Measurements from ENCODE around the gene ZNF79. TPM values are rescaled to one million over a fixed set of nuclear protein-coding genes. Genes with fewer than 3 reads are reported as not detected.

ZNF79 gene
- total RNA-seq, 1 experiment from 2014 or later: 9.0 TPM

- TF ChIP-seq FOXP1 (CRISPR knock-in tag; IDR thresholded peaks at IDR 0.05; ENCODE audit: borderline replicate concordance): no peak
- no peak for TF ChIP-seq GTF2I (CRISPR knock-in tag; conservative IDR thresholded peaks at IDR 0.05)
These were observed 13.1 kb upstream of the ZNF79 start (continued) for GRCh38 chr9:127411122-127411521.

- H3K27ac Mint-ChIP-seq: no peak overlapping the region; the same call in 1 of the 2 replicates
- TF ChIP-seq, protein P1, sequence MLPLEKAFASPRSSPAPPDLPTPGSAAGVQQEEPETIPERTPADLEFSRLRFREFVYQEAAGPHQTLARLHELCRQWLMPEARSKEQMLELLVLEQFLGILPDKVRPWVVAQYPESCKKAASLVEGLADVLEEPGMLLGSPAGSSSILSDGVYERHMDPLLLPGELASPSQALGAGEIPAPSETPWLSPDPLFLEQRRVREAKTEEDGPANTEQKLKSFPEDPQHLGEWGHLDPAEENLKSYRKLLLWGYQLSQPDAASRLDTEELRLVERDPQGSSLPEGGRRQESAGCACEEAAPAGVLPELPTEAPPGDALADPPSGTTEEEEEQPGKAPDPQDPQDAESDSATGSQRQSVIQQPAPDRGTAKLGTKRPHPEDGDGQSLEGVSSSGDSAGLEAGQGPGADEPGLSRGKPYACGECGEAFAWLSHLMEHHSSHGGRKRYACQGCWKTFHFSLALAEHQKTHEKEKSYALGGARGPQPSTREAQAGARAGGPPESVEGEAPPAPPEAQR (CRISPR knock-in tag; IDR thresholded peaks at IDR 0.05): no peak
- TF ChIP-seq NFE2L1 (CRISPR knock-in tag; IDR thresholded peaks at IDR 0.05) (no peak), IRF1 (CRISPR knock-in tag; IDR thresholded peaks at IDR 0.05) (no peak), E2F1 (CRISPR knock-in tag; IDR thresholded peaks at IDR 0.05) (no peak), ZNF232 (CRISPR knock-in tag; IDR thresholded peaks at IDR 0.05) (no peak), HMGA2 (CRISPR knock-in tag; IDR thresholded peaks at IDR 0.05) (no peak), EMX1 (CRISPR knock-in tag; IDR thresholded peaks at IDR 0.05) (no peak), NFATC4 (CRISPR knock-in tag; IDR thresholded peaks at IDR 0.05) (no peak), CTCF (IDR thresholded peaks at IDR 0.05) (no peak), ZNF138 (CRISPR knock-in tag; conservative IDR thresholded peaks at IDR 0.05) (no peak), ESRRA (CRISPR knock-in tag; IDR thresholded peaks at IDR 0.05; ENCODE audit: borderline replicate concordance) (no peak), FOXJ3 (CRISPR knock-in tag; IDR thresholded peaks at IDR 0.05; ENCODE audit: borderline replicate concordance) (no peak), USF2 (CRISPR knock-in tag; IDR thresholded peaks at IDR 0.05) (no peak), CREM (CRISPR knock-in tag; IDR thresholded peaks at IDR 0.05) (no peak), TEAD1 (CRISPR knock-in tag; IDR thresholded peaks at IDR 0.05) (no peak), GABPB1 (CRISPR knock-in tag; IDR thresholded peaks at IDR 0.05) (no peak), NR3C1 (CRISPR knock-in tag; conservative IDR thresholded peaks at IDR 0.05; ENCODE audit: low read depth) (no peak)
- TF ChIP-seq, protein P2, sequence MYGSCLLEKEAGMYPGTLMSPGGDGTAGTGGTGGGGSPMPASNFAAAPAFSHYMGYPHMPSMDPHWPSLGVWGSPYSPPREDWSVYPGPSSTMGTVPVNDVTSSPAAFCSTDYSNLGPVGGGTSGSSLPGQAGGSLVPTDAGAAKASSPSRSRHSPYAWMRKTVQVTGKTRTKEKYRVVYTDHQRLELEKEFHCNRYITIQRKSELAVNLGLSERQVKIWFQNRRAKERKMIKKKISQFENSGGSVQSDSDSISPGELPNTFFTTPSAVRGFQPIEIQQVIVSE (CRISPR knock-in tag; IDR thresholded peaks at IDR 0.05; ENCODE audit: borderline replicate concordance): no peak
- TF ChIP-seq, protein P3, sequence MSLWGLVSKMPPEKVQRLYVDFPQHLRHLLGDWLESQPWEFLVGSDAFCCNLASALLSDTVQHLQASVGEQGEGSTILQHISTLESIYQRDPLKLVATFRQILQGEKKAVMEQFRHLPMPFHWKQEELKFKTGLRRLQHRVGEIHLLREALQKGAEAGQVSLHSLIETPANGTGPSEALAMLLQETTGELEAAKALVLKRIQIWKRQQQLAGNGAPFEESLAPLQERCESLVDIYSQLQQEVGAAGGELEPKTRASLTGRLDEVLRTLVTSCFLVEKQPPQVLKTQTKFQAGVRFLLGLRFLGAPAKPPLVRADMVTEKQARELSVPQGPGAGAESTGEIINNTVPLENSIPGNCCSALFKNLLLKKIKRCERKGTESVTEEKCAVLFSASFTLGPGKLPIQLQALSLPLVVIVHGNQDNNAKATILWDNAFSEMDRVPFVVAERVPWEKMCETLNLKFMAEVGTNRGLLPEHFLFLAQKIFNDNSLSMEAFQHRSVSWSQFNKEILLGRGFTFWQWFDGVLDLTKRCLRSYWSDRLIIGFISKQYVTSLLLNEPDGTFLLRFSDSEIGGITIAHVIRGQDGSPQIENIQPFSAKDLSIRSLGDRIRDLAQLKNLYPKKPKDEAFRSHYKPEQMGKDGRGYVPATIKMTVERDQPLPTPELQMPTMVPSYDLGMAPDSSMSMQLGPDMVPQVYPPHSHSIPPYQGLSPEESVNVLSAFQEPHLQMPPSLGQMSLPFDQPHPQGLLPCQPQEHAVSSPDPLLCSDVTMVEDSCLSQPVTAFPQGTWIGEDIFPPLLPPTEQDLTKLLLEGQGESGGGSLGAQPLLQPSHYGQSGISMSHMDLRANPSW (CRISPR knock-in tag; conservative IDR thresholded peaks at IDR 0.05; ENCODE audit: low read depth): no peak
- TF ChIP-seq, protein P4, sequence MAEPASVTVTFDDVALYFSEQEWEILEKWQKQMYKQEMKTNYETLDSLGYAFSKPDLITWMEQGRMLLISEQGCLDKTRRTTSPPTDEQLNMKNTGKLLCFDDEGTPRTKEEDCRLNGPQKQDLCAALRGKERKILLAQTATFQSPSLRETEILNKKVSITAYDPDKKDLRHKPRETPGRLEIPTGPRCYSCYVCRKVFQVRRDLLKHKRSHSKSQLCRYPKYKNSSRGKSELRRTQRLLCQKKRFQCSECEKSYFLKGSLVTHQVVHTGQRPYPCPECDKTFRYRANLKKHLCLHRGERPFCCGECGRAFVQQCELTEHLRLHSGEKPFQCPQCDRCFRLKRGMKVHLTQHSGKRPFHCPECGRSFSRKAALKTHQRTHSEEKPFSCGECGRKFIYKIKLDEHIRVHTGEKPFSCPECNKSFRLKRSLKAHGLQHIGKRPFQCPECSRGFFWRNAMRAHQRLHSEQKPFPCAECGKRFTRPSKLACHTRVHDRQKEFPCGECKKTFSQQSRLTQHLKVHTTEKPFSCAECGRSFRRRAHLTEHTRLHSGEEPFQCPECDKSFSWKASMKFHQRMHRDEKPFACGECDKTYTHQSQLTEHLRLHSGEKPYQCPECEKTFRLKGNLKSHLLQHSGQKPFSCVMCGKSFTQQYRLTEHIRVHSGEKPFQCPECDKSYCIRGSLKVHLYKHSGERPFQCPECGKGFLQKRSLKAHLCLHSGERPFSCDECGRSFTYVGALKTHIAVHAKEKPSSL (CRISPR knock-in tag; conservative IDR thresholded peaks at IDR 0.05): no peak
- H3K4me3 Mint-ChIP-seq: no peak overlapping the region
- peaks cover 3% of the 10 kb centered on the region; the same call in 1 of the 2 replicates for H3K27me3 Mint-ChIP-seq (ENCODE audit: low read depth)
- H3K36me3 Mint-ChIP-seq: no peaks in the 10 kb centered on the region
- H3K9me3 Mint-ChIP-seq: no peaks in the 10 kb centered on the region
- H3K4me1 Mint-ChIP-seq: peaks cover 19% of the 10 kb centered on the region
- no peak for ATAC-seq
- ChIA-PET POLR2A (interaction anchor here (0.9 kb wide), 1 partner anchor 9 kb away, joined by 3 read pairs; the partner anchor contains the start of gene ZNF79), CTCF (interaction anchor here (0.6 to 2.0 kb wide), 4 partner anchors 54 to 329 kb away, joined by 3 to 6 read pairs (median 4); partner anchors contain the start of gene TOR2A)
- DNase-seq (ENCODE audit: low spot score): no peak
These were observed 9.0 kb upstream of the ZNF79 start for GRCh38 chr9:127415141-127415540.
